H1 (cell line): ENCODE results near the gene CDC40. TPM values are rescaled to one million over a fixed set of nuclear protein-coding genes. Genes with fewer than 3 reads are reported as not detected.
"Not testable (repeated sequence)": the region's sequence is repeated elsewhere in the genome, so short reads cannot be mapped to it uniquely, and the experiment has no call there.

Experiments
- CTCF ChIA-PET: fragments of 300-600 bp; sonication (Branson Sonifier 250); formaldehyde crosslinking; loops from one replicate; lab custom pipeline; 2021; ENCODE audit not compliant: partially characterized antibody; lab: Charles Lee
- POLR2A ChIA-PET: fragments of 300-600 bp; sonication (Branson Sonifier 250); formaldehyde crosslinking; loops from one replicate; lab custom pipeline; 2021; ENCODE audit warnings: inconsistent platforms; ENCODE audit not compliant: partially characterized antibody; lab: Charles Lee
- DNase-seq, 2 experiments: peaks; one replicate each; pipeline versions ENCODE4 v3.0.0 to v3.0.0-alpha.2; 2010 to 2022; ENCODE audit warnings: low spot score in 2 of 2, low read depth in 1 of 2, mixed read lengths in 1 of 2
- FAIRE-seq: peaks from 2 replicates; lab custom pipeline; 2011; peaks lifted over from hg19 to GRCh38; lab: Jason Lieb, UNC
- H2AFZ ChIP-seq: 2 replicates; pipeline ENCODE4 v1.8.1; 2012; ENCODE audit warnings: low read length, inconsistent platforms
- H2AK5ac ChIP-seq: 2 replicates; pipeline ENCODE4 v1.6.1; 2013; ENCODE audit warnings: low read depth, low read length
- H2BK120ac ChIP-seq: replicated peaks from 2 replicates; pipeline ENCODE3; 2013; ENCODE audit warnings: low read depth, low read length, inconsistent platforms
- H2BK12ac ChIP-seq: 2 replicates; pipeline ENCODE4 v1.6.1; 2013; ENCODE audit warnings: low read depth, low read length
- H2BK15ac ChIP-seq: 2 replicates; pipeline ENCODE4 v1.6.1; 2013; ENCODE audit warnings: low read length
- H2BK20ac ChIP-seq: 2 replicates; pipeline ENCODE4 v1.6.1; 2013; ENCODE audit warnings: low read length
- H2BK5ac ChIP-seq: 2 replicates; pipeline ENCODE4 v1.6.1; 2013; ENCODE audit warnings: low read depth, low read length
- H3K14ac ChIP-seq: 2 replicates; pipeline ENCODE4 v1.6.1; 2013; ENCODE audit warnings: inconsistent platforms; ENCODE audit not compliant: insufficient read length
- H3K18ac ChIP-seq: 2 replicates; pipeline ENCODE4 v1.6.1; 2013; ENCODE audit warnings: low read length; ENCODE audit errors: extremely low read depth
- H3K23ac ChIP-seq: 2 replicates; pipeline ENCODE4 v1.6.1; 2013; ENCODE audit warnings: inconsistent platforms; ENCODE audit not compliant: insufficient read length
- H3K23me2 ChIP-seq: 2 replicates; pipeline ENCODE4 v1.6.1; 2013; ENCODE audit warnings: low read depth, low read length
- H3K27ac ChIP-seq: 2 replicates; pipeline ENCODE4 v1.6.1; 2011; ENCODE audit warnings: low read depth, low read length, inconsistent platforms
- H3K27me3 ChIP-seq, 4 experiments: replicated peaks in 1 of 4; 1 replicate in 1 of 4; 2 replicates in 3 of 4; pipeline versions ENCODE4 v1.6.1 to v1.8.1; 2011 to 2013; ENCODE audit warnings: low read length in 3 of 4, mild to moderate bottlenecking in 3 of 4, inconsistent platforms in 2 of 4, mixed read lengths in 2 of 4, moderate library complexity in 1 of 4; ENCODE audit not compliant: control insufficient read depth in 3 of 4, insufficient read depth in 3 of 4; ENCODE audit errors: extremely low read depth in 1 of 4
- H3K36me3 ChIP-seq, 4 experiments: 2 replicates each; pipeline versions ENCODE4 v1.6.1 to v1.8.1; 2011 to 2013; ENCODE audit warnings: mild to moderate bottlenecking in 4 of 4, low read length in 3 of 4, moderate library complexity in 2 of 4, control low read depth in 1 of 4, inconsistent platforms in 1 of 4; ENCODE audit not compliant: insufficient read depth in 4 of 4, control insufficient read depth in 2 of 4
- H3K4ac ChIP-seq: replicated peaks from 2 replicates; pipeline ENCODE3; 2013; ENCODE audit warnings: low read length, low read depth, mixed read lengths, inconsistent platforms; ENCODE audit not compliant: insufficient read length
- H3K4me1 ChIP-seq, 4 experiments: replicated peaks in 1 of 4; 1 replicate in 1 of 4; 2 replicates in 3 of 4; pipeline versions ENCODE4 v1.6.1 to v1.8.1; 2011 to 2013; ENCODE audit warnings: low read length in 3 of 4, inconsistent platforms in 2 of 4, mixed read lengths in 1 of 4; ENCODE audit not compliant: insufficient read depth in 4 of 4, control insufficient read depth in 3 of 4
- H3K4me2 ChIP-seq, 2 experiments: 2 replicates each; pipeline versions ENCODE4 v1.6.1 to v1.8.1; 2011 to 2013; ENCODE audit warnings: low read depth in 2 of 2, low read length in 2 of 2, control low read depth in 1 of 2, inconsistent platforms in 1 of 2, mild to moderate bottlenecking in 1 of 2; ENCODE audit not compliant: insufficient read depth in 1 of 2
- H3K4me3 ChIP-seq, 4 experiments: fragments of 200-600, 300-600 bp in 1 of 4; sonication (generic), shearing (Covaris generic), sonication (Bioruptor Twin) in 1 of 4; 2 replicates each; pipeline versions ENCODE4 v1.5.1 to v1.8.1; 2011 to 2016; ENCODE audit warnings: low read length in 4 of 4, low read depth in 3 of 4, control low read depth in 2 of 4, inconsistent platforms in 2 of 4, mild to moderate bottlenecking in 2 of 4, mixed read lengths in 1 of 4, moderate library complexity in 1 of 4; ENCODE audit not compliant: insufficient read depth in 2 of 4; ENCODE audit errors: extremely low read depth in 1 of 4
- H3K56ac ChIP-seq: replicated peaks from 2 replicates; pipeline ENCODE3; 2013; ENCODE audit warnings: low read depth, mild to moderate bottlenecking, mixed read lengths, low read length, inconsistent platforms; ENCODE audit not compliant: insufficient read length
- H3K79me1 ChIP-seq: 2 replicates; pipeline ENCODE4 v1.6.1; 2013; ENCODE audit warnings: low read depth, low read length, control low read depth
- H3K79me2 ChIP-seq, 2 experiments: 2 replicates each; pipeline versions ENCODE4 v1.6.1 to v1.8.1; 2012 to 2013; ENCODE audit warnings: low read length in 2 of 2, mild to moderate bottlenecking in 2 of 2, inconsistent platforms in 1 of 2; ENCODE audit not compliant: insufficient read depth in 2 of 2, control insufficient read depth in 1 of 2
- H3K9ac ChIP-seq, 4 experiments: replicated peaks in 1 of 4; 1 replicate in 1 of 4; 2 replicates in 3 of 4; pipeline versions ENCODE4 v1.6.1 to v1.8.1; 2011 to 2013; ENCODE audit warnings: low read depth in 3 of 4, low read length in 3 of 4, control low read depth in 2 of 4, mild to moderate bottlenecking in 2 of 4, moderate library complexity in 2 of 4, inconsistent platforms in 1 of 4; ENCODE audit errors: extremely low read depth in 1 of 4
- H3K9me3 ChIP-seq, 2 experiments: 2 replicates each; pipeline versions ENCODE4 v1.6.1 to v1.8.1; 2012 to 2013; ENCODE audit warnings: mild to moderate bottlenecking in 2 of 2, moderate library complexity in 2 of 2, control low read depth in 1 of 2, inconsistent platforms in 1 of 2, low read depth in 1 of 2, low read length in 1 of 2, mixed read lengths in 1 of 2; ENCODE audit not compliant: insufficient read depth in 2 of 2
- H4K20me1 ChIP-seq, 2 experiments: replicated peaks in 1 of 2; 2 replicates each; pipeline versions ENCODE3 to v1.8.1; 2011 to 2013; ENCODE audit warnings: inconsistent platforms in 2 of 2, low read length in 2 of 2, mild to moderate bottlenecking in 1 of 2; ENCODE audit not compliant: insufficient read depth in 2 of 2, control insufficient read depth in 1 of 2
- H4K5ac ChIP-seq: 2 replicates; pipeline ENCODE4 v1.6.1; 2013; ENCODE audit warnings: low read length, low read depth, mixed read lengths, inconsistent platforms; ENCODE audit not compliant: insufficient read length
- H4K8ac ChIP-seq: 2 replicates; pipeline ENCODE4 v1.8.0; 2013; ENCODE audit warnings: mild to moderate bottlenecking, moderate library complexity, low read length, inconsistent platforms; ENCODE audit not compliant: insufficient read depth; ENCODE audit errors: extremely low read depth
- H4K91ac ChIP-seq: replicated peaks from 2 replicates; pipeline ENCODE3; 2013; ENCODE audit warnings: low read length, mixed read lengths, inconsistent platforms; ENCODE audit not compliant: insufficient read length
- MAFK ChIP-seq: IDR thresholded peaks from 2 replicates; pipeline ENCODE4 v1.6.1; 2012; ENCODE audit warnings: low read depth, mild to moderate bottlenecking, improper control_type of control experiment, low read length
- NRF1 ChIP-seq: IDR thresholded peaks from 2 replicates; pipeline ENCODE4 v1.6.1; 2011; ENCODE audit warnings: mild to moderate bottlenecking, low read depth, low read length, improper control_type of control experiment
- WGBS, 2 experiments: shearing (Covaris generic) in 1 of 2; methylation state at CpG; one replicate each; pipeline versions ENCODE4 v1.1.6 to v1.1.7; 2013 to 2015; ENCODE audit warnings: low lambda C conversion rate in 2 of 2, mixed read lengths in 2 of 2, inconsistent platforms in 1 of 2, low coverage in 1 of 2, missing lambda C conversion rate in 1 of 2; ENCODE audit not compliant: insufficient replicate concordance in 2 of 2, insufficient coverage in 1 of 2, insufficient read length in 1 of 2; ENCODE audit errors: extremely low coverage in 1 of 2, missing lambda C conversion rate in 1 of 2; 5-methylcytosine and 5-hydroxymethylcytosine counted together
- polyA plus RNA-seq, 7 experiments: library from polyadenylated mRNA; depleted of rRNA in 3 of 7; stranded (reverse) in 5 of 7; unstranded in 2 of 7; fragments of >200 nt in 5 of 7; fragments of 200-250 nt in 2 of 7; gene quantifications; 1 replicate in 5 of 7; 2 replicates in 1 of 7; 4 replicates in 1 of 7; pipeline versions ENCODE4 v1.2.1 to v1.2.3, GENCODE V29; 2011 to 2013; ENCODE audit warnings: missing spikeins in 2 of 7, mixed read lengths in 2 of 7
- total RNA-seq: library from RNA; stranded (reverse); fragmentation: NEBNext Ultra II Directional; extraction: Animal tissue kit (Norgen Biotek cat#: 25700); gene quantifications from 2 replicates; pipeline ENCODE4 v1.2.1, GENCODE V29; 2021

The CDC40 gene
- total and polyA plus RNA-seq, 2 of the 8 experiments (the other 6 are each of a cell fraction or from before 2014, with no cell fraction given): 7.3 to 27.2 TPM

DNA sequence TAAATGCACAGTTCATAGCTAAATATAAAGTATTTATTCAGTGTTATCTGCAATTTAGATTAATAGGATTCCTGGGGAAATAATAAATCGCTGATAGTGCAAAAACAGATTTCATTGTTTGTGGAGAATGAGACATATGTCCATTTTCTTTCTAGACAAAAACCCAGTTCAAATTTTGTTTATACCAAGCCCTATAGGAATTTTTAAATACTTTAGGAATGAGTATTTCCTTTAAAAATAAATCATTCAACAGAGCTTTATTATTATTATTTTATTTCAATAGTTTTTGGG is 91.5 kb downstream of the CDC40 start:
- no peak overlapping the region for H2AFZ ChIP-seq
- no peak overlapping the region for H2BK120ac ChIP-seq
- H2BK20ac ChIP-seq: no peak overlapping the region
- ChIA-PET CTCF (interaction anchor here (1.2 to 1.5 kb wide), 2 partner anchors 27 to 89 kb away, joined by 3 read pairs; no protein-coding TSS in a partner anchor), POLR2A (no interaction called here)
- H3K9me3 ChIP-seq: no peaks in the 10 kb centered on the region
- H3K79me1 ChIP-seq: no peaks in the 10 kb centered on the region
- no peak overlapping the region for H2BK15ac ChIP-seq
- no peak overlapping the region for H4K5ac ChIP-seq
- H3K4me2 ChIP-seq: no peak overlapping the region
- H3K27ac ChIP-seq: no peak overlapping the region
- FAIRE-seq (no peak), DNase-seq (no peak)
- H3K23me2 ChIP-seq: no peaks in the 10 kb centered on the region; the same call in 1 of the 2 replicates
- peaks cover 0 to 5% (median 3%) of the 10 kb centered on the region in 4 experiments; a peak in 3 of 7 replicates for H3K4me1 ChIP-seq
- H4K20me1 ChIP-seq: no peaks in the 10 kb centered on the region
- H3K18ac ChIP-seq: no peak overlapping the region
- no peak overlapping the region for H4K91ac ChIP-seq
- no peak overlapping the region for H3K56ac ChIP-seq
- H3K14ac ChIP-seq: no peak overlapping the region
- no peak overlapping the region for H3K9ac ChIP-seq
- no peak overlapping the region for H2AK5ac ChIP-seq
- no peak overlapping the region for H3K23ac ChIP-seq
- H3K4ac ChIP-seq: no peak overlapping the region
- no peak overlapping the region for H3K4me3 ChIP-seq
- no peak overlapping the region for H2BK5ac ChIP-seq
- H2BK12ac ChIP-seq: no peak overlapping the region
- H4K8ac ChIP-seq: no peak overlapping the region
- no peaks in the 10 kb centered on the region for H3K27me3 ChIP-seq
- WGBS, 2 experiments: 100% methylated on average over 1 of the region's 1 CpG; no CpG with 5 or more reads in 1 of the 2 experiments
- no peaks in the 10 kb centered on the region for H3K79me2 ChIP-seq
- H3K36me3 ChIP-seq: no peaks in the 10 kb centered on the region
- TF ChIP-seq MAFK: peak; percentile 82; the same call in 1 of the 2 replicates
- TF ChIP-seq NRF1: no peak

DNA sequence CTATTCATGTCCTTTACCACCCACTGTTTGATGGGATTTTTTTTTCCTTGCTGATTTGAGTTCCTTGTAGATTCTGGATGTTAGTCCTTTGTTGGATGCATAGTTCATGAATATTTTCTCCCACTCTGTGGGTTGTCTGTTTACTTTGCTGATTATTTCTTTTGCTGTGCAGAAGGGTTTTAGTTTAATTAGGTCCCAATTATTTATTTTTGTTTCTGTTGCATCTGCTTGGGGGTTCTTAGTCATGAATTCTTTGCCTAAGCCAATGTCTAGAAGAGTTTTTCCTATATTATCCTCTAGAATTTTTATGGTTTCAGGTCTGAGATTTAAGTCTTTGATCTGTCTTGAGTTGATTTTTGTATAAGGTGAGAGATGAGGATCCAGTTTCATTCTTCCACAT is 92.6 kb downstream of the CDC40 start:
- H2AK5ac ChIP-seq, H3K56ac ChIP-seq, H3K9ac ChIP-seq, H3K27ac ChIP-seq, H3K79me2 ChIP-seq, H3K23me2 ChIP-seq, H3K18ac ChIP-seq, H3K4me1 ChIP-seq, CTCF ChIA-PET, H3K14ac ChIP-seq, POLR2A ChIA-PET, H2AFZ ChIP-seq, H2BK120ac ChIP-seq, H4K8ac ChIP-seq, H3K9me3 ChIP-seq, H4K20me1 ChIP-seq, H3K4me2 ChIP-seq, H3K27me3 ChIP-seq, H3K36me3 ChIP-seq, H2BK20ac ChIP-seq, H3K79me1 ChIP-seq, H3K23ac ChIP-seq, DNase-seq, H4K5ac ChIP-seq, H3K4me3 ChIP-seq, H2BK5ac ChIP-seq, H3K4ac ChIP-seq, H2BK12ac ChIP-seq, H4K91ac ChIP-seq, H2BK15ac ChIP-seq, FAIRE-seq: not testable (repeated sequence)
